Natural killer cell (primary cell): Measurements from ENCODE around the gene NUDT3. TPM values are rescaled to one million over a fixed set of nuclear protein-coding genes. Genes with fewer than 3 reads are reported as not detected.

Experiments
- ATAC-seq, 3 donors: fragments of 150-1000 bp in 2 of 3; fragments of 200-7000 bp in 1 of 3; cut with Tn5 transposase; 1 replicate in 1 of 3; 2 replicates in 2 of 3; pipeline ENCODE4 v1.10.0; 2021; ENCODE audit warnings: mild to moderate bottlenecking in 2 of 3, moderate library complexity in 2 of 3
- DNase-seq, 2 donors: peaks; one replicate each; pipeline versions ENCODE4 v3.0.0 to v3.0.0-alpha.2; 2013 to 2021; ENCODE audit warnings: mixed read lengths in 1 of 2
- H3K27ac ChIP-seq: one replicate; pipeline ENCODE4 v1.5.1; 2013; ENCODE audit warnings: mild to moderate bottlenecking, low read length
- H3K27me3 ChIP-seq: one replicate; pipeline ENCODE4 v1.6.1; 2013; ENCODE audit warnings: low read length; ENCODE audit not compliant: control insufficient read depth, insufficient read depth
- H3K36me3 ChIP-seq: one replicate; pipeline ENCODE4 v1.6.1; 2013; ENCODE audit warnings: low read length; ENCODE audit not compliant: control insufficient read depth, insufficient read depth
- H3K4me1 ChIP-seq: one replicate; pipeline ENCODE4 v1.6.1; 2013; ENCODE audit warnings: low read length; ENCODE audit not compliant: control insufficient read depth, insufficient read depth
- H3K4me3 ChIP-seq: one replicate; pipeline ENCODE4 v1.5.1; 2013; ENCODE audit warnings: low read length
- H3K9me3 ChIP-seq: one replicate; pipeline ENCODE4 v1.6.1; 2013; ENCODE audit warnings: low read length; ENCODE audit not compliant: control insufficient read depth, insufficient read depth
- H3K27ac Mint-ChIP-seq, 2 donors: one replicate each; pipeline ENCODE4 v1.8.0; 2022; ENCODE audit warnings: mild to moderate bottlenecking in 2 of 2, mixed read lengths in 2 of 2, moderate library complexity in 1 of 2
- H3K27me3 Mint-ChIP-seq, 2 donors: one replicate each; pipeline ENCODE4 v1.8.0; 2022; ENCODE audit warnings: low read depth in 2 of 2, mixed read lengths in 2 of 2
- H3K36me3 Mint-ChIP-seq: one replicate; pipeline ENCODE4 v1.8.0; 2022; ENCODE audit warnings: mixed read lengths
- H3K4me1 Mint-ChIP-seq, 2 donors: one replicate each; pipeline ENCODE4 v1.8.0; 2022; ENCODE audit warnings: mixed read lengths in 2 of 2
- H3K4me3 Mint-ChIP-seq: one replicate; pipeline ENCODE4 v1.8.0; 2022; ENCODE audit warnings: mild to moderate bottlenecking, moderate library complexity, mixed read lengths
- H3K9me3 Mint-ChIP-seq, 2 donors: one replicate each; pipeline ENCODE4 v1.8.0; 2022; ENCODE audit warnings: mixed read lengths in 2 of 2
- WGBS: methylation state at CpG from one replicate; pipeline ENCODE4 v1.1.7; 2013; ENCODE audit warnings: missing lambda C conversion rate; ENCODE audit not compliant: insufficient coverage; 5-methylcytosine and 5-hydroxymethylcytosine counted together
- intact Hi-C: fragments of 100-400 bp; cut with micrococcal nuclease; formaldehyde crosslinking; loops from one replicate; pipeline ENCODE4 v1.14.2; 2022
- total RNA-seq, 4 donors: library from RNA; stranded (reverse); fragments of 120-200 nt in 1 of 4; gene quantifications; one replicate each; pipeline versions ENCODE4 v1.2.3 to v1.2.4, GENCODE V29; 2013 to 2022
- TF ChIP-seq, protein P1 (sequence below): fragments of 200-600 bp; IDR thresholded peaks from one replicate; pipeline ENCODE4 v1.8.0; 2022; ENCODE audit warnings: antibody characterized with exemption

NUDT3 gene
- total RNA-seq, 3 donors from 2014 or later (not counting 1 experiment from before 2014, with no cell fraction given) = 22.0 to 26.3 (median 26.1) TPM

DNA sequence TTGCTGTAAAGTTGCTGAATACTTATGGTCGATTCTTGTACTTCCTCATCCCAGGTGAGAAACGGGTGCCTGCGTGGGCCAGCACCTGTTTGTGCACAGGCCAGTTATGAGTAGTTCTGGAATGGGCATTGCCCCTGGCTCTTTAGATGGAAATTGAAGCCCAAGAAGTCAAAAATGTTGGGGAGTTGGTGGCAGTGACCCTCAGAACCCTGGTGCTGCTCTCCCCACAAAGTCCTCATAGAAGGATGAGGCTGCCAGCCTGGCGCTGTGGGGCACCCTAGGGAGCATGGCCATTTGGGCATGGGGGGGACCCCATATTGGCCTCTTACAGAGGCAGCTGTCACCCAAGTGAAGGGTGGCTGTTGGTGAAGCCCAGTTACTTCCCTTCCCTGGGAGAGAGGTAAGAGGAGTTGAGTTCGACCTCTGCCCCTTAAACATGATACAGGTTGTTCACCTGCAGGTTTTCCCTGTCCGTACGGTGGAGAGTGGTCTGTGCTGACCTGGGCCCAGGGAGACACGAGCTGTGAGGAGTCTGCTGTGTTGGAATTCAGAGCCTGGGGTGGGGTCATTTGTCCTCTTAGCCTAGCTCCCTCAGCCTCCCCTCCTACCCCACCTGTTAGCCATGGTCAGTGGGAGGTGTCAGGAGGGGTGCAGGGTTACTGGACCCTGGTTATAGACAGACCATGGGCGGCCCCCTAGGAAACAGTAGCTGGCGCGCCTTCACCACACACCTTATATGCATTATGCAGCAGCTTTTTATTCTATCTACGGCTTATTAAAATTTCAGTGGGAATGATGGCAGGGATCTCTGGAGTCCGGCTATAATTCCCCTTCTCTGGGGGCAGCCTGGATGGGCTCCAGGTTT, 150.9 kb downstream of the NUDT3 start:
- H3K4me3 Mint-ChIP-seq = no peak overlapping the region
- peak overlapping the region in 1 of 2 donors; percentile 97 for H3K27ac Mint-ChIP-seq
- H3K36me3 Mint-ChIP-seq = no peaks in the 10 kb centered on the region
- no peak overlapping the region for H3K4me3 ChIP-seq
- 95% methylated on average over 9 of the region's 13 CpGs for WGBS
- intact Hi-C loops = loop anchor here (5.0 kb wide), 1 partner anchor 286 kb away; no protein-coding TSS in a partner anchor
- no peaks in the 10 kb centered on the region for H3K27me3 ChIP-seq
- H3K27me3 Mint-ChIP-seq = no peaks in the 10 kb centered on the region
- H3K27ac ChIP-seq = no peak overlapping the region
- peaks cover 29% of the 10 kb centered on the region for H3K36me3 ChIP-seq
- DNase-seq (peak in 1 of 2 donors; percentile 3), ATAC-seq (no peak)
- H3K9me3 Mint-ChIP-seq = no peaks in the 10 kb centered on the region
- TF ChIP-seq, protein P1, sequence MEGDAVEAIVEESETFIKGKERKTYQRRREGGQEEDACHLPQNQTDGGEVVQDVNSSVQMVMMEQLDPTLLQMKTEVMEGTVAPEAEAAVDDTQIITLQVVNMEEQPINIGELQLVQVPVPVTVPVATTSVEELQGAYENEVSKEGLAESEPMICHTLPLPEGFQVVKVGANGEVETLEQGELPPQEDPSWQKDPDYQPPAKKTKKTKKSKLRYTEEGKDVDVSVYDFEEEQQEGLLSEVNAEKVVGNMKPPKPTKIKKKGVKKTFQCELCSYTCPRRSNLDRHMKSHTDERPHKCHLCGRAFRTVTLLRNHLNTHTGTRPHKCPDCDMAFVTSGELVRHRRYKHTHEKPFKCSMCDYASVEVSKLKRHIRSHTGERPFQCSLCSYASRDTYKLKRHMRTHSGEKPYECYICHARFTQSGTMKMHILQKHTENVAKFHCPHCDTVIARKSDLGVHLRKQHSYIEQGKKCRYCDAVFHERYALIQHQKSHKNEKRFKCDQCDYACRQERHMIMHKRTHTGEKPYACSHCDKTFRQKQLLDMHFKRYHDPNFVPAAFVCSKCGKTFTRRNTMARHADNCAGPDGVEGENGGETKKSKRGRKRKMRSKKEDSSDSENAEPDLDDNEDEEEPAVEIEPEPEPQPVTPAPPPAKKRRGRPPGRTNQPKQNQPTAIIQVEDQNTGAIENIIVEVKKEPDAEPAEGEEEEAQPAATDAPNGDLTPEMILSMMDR = no peak
- H3K4me1 Mint-ChIP-seq = peaks cover 8 to 30% of the 10 kb centered on the region in 2 donors
- no peaks in the 10 kb centered on the region for H3K9me3 ChIP-seq
- peaks cover 12% of the 10 kb centered on the region for H3K4me1 ChIP-seq

DNA sequence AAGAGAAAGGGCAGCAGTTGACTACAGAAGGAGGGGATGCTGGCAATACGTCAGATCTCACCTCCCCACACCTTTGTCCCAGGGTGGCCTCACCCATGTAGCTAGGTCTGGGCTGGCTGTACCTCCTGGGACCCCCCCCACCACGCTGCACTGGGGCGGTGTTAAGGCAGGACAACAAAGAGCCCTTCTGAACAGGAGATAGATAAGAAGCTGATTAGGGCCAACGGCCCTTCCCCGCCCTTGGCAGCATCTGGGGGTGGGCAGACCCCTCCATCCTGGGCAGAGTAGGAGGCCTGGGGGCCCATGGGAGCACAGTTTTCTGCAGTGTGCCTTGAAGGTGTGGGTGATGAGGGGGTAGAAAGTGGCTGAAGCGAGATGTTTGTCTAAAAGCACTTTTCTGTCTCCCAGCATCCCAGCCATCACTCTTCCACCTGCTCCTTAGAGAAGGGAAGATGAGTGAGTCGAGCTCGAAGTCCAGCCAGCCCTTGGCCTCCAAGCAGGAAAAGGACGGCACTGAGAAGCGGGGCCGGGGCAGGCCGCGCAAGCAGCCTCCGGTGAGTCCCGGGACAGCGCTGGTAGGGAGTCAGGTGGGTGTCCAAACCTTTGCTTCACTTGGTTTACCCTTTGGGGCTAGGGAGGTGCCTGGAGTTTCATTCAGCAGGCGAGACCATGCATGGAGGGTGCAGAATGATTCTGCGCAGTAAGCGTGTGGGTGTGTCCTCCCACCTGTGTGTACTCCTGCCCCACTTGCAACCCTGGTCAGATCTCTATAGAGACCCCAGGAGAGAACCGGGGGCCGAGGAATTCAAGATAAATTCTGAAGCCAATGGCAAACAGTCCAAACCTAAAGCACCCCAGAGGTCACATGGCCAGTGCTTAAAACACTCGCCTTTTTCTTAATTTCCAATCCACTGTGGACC, 151.9 kb downstream of the NUDT3 start:
- no peaks in the 10 kb centered on the region for H3K27me3 ChIP-seq
- no peaks in the 10 kb centered on the region for H3K9me3 Mint-ChIP-seq
- intact Hi-C loops = loop anchor here (5.0 kb wide), 1 partner anchor 287 kb away; no protein-coding TSS in a partner anchor
- no peak overlapping the region for H3K27ac Mint-ChIP-seq
- H3K36me3 Mint-ChIP-seq = no peaks in the 10 kb centered on the region
- ATAC-seq = no peak
- peaks cover 22% of the 10 kb centered on the region for H3K4me1 ChIP-seq
- H3K27ac ChIP-seq = no peak overlapping the region
- H3K4me3 ChIP-seq = no peak overlapping the region
- WGBS = 95% methylated on average over 21 of the region's 22 CpGs
- TF ChIP-seq, protein P1 = no peak
- H3K4me3 Mint-ChIP-seq = no peak overlapping the region
- no peak for DNase-seq
- H3K36me3 ChIP-seq = peaks cover 29% of the 10 kb centered on the region
- H3K9me3 ChIP-seq = no peaks in the 10 kb centered on the region
- no peaks in the 10 kb centered on the region for H3K27me3 Mint-ChIP-seq
- H3K4me1 Mint-ChIP-seq = peaks cover 13 to 36% of the 10 kb centered on the region in 2 donors

DNA sequence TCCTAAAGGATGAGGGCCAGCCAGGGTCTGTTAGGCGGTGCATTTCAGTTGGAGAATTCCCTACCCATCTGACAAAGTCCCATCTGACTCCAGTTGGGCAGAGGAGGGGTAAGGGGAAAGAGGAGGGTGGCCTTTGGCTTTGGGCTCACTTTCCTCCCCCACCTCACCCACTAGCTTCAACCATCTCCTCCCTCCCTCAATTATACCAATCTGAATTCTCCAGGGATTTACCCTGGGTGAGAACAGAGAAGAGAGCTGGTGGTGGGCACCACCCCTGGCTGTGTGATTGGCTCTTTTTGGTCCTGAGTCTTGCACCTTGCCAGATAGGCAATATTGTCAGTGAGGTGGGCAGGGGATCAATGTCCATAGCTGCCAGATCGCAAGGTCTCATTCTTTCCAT, 152.6 kb downstream of the NUDT3 start:
- no peak for ATAC-seq
- H3K27me3 Mint-ChIP-seq = no peaks in the 10 kb centered on the region
- Histone ChIP-seq H3K4me3 (no peak overlapping the region), H3K4me1 (peaks cover 23% of the 10 kb centered on the region), H3K9me3 (no peaks in the 10 kb centered on the region), H3K36me3 (peaks cover 29% of the 10 kb centered on the region), H3K27ac (no peak overlapping the region), H3K27me3 (no peaks in the 10 kb centered on the region)
- no peaks in the 10 kb centered on the region for H3K36me3 Mint-ChIP-seq
- WGBS = 100% methylated on average over 1 of the region's 2 CpGs
- H3K9me3 Mint-ChIP-seq = no peaks in the 10 kb centered on the region
- H3K4me1 Mint-ChIP-seq = peaks cover 13 to 30% of the 10 kb centered on the region in 2 donors
- intact Hi-C loops = loop anchor here (5.0 kb wide), 2 partner anchors 152 to 287 kb away; partner anchors contain the start of gene NUDT3
- TF ChIP-seq, protein P1 = no peak
- peak overlapping the region in 1 of 2 donors; percentile 47 for H3K27ac Mint-ChIP-seq
- DNase-seq = no peak
- no peak overlapping the region for H3K4me3 Mint-ChIP-seq
